ENCODE data around the gene GLIPR1L1.
"Not testable (repeated sequence)": the region's sequence is repeated elsewhere in the genome, so short reads cannot be mapped to it uniquely, and the experiment has no call there.

The GLIPR1L1 gene

GRCh38 chr12:75346215-75346614, 11.7 kb downstream of the GLIPR1L1 start:
- H3K4me3 ChIP-seq (ENCODE audit: low read depth in 1 of 2, low read length in 2 of 2); H3K36me3 ChIP-seq (ENCODE audit: control insufficient read depth in 1 of 2, insufficient read depth in 2 of 2, low read length in 2 of 2); H3K4me1 ChIP-seq (ENCODE audit: control insufficient read depth in 1 of 2, insufficient read depth in 2 of 2, low read length in 2 of 2); H3K27ac ChIP-seq (ENCODE audit: low read depth, low read length); H3K9me3 ChIP-seq (ENCODE audit: control insufficient read depth in 1 of 2, low read length in 2 of 2); H3K9ac ChIP-seq (ENCODE audit: low read depth in 1 of 2, low read length in 2 of 2); H3K27me3 ChIP-seq (ENCODE audit: control insufficient read depth in 1 of 2, insufficient read depth in 2 of 2, low read length in 2 of 2): not testable (repeated sequence)

- no peaks in the 10 kb centered on the region for H3K27me3 ChIP-seq (ENCODE audit: control insufficient read depth in 1 of 2, insufficient read depth in 2 of 2, low read length in 2 of 2)
- H3K9me3 ChIP-seq (ENCODE audit: control insufficient read depth in 1 of 2, low read length in 2 of 2) = no peaks in the 10 kb centered on the region
- H3K36me3 ChIP-seq (ENCODE audit: control insufficient read depth in 1 of 2, insufficient read depth in 2 of 2, low read length in 2 of 2) = no peaks in the 10 kb centered on the region
- no peak overlapping the region for H3K27ac ChIP-seq (ENCODE audit: low read depth, low read length)
- no peak overlapping the region for H3K4me3 ChIP-seq (ENCODE audit: low read depth in 1 of 2, low read length in 2 of 2)
- no peak overlapping the region for H3K9ac ChIP-seq (ENCODE audit: low read depth in 1 of 2, low read length in 2 of 2)
- no peaks in the 10 kb centered on the region for H3K4me1 ChIP-seq (ENCODE audit: control insufficient read depth in 1 of 2, insufficient read depth in 2 of 2, low read length in 2 of 2)
Observed at GRCh38 chr12:75349946-75350345, 15.5 kb downstream of the GLIPR1L1 start.

DNA sequence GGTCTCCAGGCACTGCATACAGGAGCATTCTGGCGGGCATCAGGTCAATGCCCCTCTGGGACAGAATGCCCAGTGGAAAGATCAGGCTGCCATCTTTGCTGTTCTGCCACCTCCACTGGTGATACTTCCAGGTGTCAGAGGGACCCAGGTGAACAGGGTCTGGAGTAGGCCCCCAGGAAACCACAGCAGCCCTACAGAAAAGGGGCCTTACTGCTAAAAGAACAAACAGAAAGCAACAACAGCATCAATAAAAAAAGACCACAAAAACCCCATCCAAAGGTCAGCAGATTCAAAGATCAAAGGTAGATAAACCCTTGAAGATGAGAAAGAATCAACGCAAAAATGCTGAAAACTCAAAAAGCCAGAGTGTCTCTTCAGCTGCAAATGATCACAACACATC, 15.9 kb downstream of the GLIPR1L1 start:
- H3K36me3 ChIP-seq (ENCODE audit: control insufficient read depth in 1 of 2, insufficient read depth in 2 of 2, low read length in 2 of 2) = no peaks in the 10 kb centered on the region
- no peaks in the 10 kb centered on the region for H3K4me1 ChIP-seq (ENCODE audit: control insufficient read depth in 1 of 2, insufficient read depth in 2 of 2, low read length in 2 of 2)
- H3K9me3 ChIP-seq (ENCODE audit: control insufficient read depth in 1 of 2, low read length in 2 of 2) = no peaks in the 10 kb centered on the region
- H3K9ac ChIP-seq (ENCODE audit: low read depth in 1 of 2, low read length in 2 of 2) = no peak overlapping the region
- no peaks in the 10 kb centered on the region for H3K27me3 ChIP-seq (ENCODE audit: control insufficient read depth in 1 of 2, insufficient read depth in 2 of 2, low read length in 2 of 2)
- H3K27ac ChIP-seq (ENCODE audit: low read depth, low read length) = no peak overlapping the region
- H3K4me3 ChIP-seq (ENCODE audit: low read depth in 1 of 2, low read length in 2 of 2) = no peak overlapping the region

GRCh38 chr12:75354011-75354410, 19.5 kb downstream of the GLIPR1L1 start:
- Histone ChIP-seq H3K4me3 (ENCODE audit: low read depth in 1 of 2, low read length in 2 of 2) (no peak overlapping the region), H3K9ac (ENCODE audit: low read depth in 1 of 2, low read length in 2 of 2) (no peak overlapping the region), H3K27me3 (ENCODE audit: control insufficient read depth in 1 of 2, insufficient read depth in 2 of 2, low read length in 2 of 2) (no peaks in the 10 kb centered on the region), H3K4me1 (ENCODE audit: control insufficient read depth in 1 of 2, insufficient read depth in 2 of 2, low read length in 2 of 2) (no peaks in the 10 kb centered on the region), H3K9me3 (ENCODE audit: control insufficient read depth in 1 of 2, low read length in 2 of 2) (no peaks in the 10 kb centered on the region), H3K36me3 (ENCODE audit: control insufficient read depth in 1 of 2, insufficient read depth in 2 of 2, low read length in 2 of 2) (no peaks in the 10 kb centered on the region), H3K27ac (ENCODE audit: low read depth, low read length) (no peak overlapping the region)

DNA sequence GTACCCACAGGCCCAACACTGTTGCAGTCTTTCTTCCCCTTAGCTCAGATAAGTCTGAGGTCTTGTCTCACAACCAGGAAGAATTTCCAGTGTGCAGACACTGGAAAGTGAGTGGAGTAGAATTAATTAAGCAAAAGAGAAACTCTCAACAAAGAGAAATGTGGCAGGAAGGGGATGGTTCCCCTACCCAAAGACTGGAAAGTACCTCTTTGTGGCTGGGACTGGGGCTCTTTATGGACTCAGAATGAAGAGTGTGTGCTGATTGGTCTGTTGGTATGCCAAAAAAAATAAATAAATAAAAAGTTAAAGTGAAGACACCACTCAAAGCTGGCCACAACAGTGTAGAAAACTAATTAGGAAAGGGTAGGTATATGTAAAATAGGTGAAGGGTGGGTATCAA, 26.4 kb downstream of the GLIPR1L1 start:
- Histone ChIP-seq H3K27me3 (ENCODE audit: control insufficient read depth in 1 of 2, insufficient read depth in 2 of 2, low read length in 2 of 2) (no peaks in the 10 kb centered on the region), H3K9me3 (ENCODE audit: control insufficient read depth in 1 of 2, low read length in 2 of 2) (no peaks in the 10 kb centered on the region), H3K9ac (ENCODE audit: low read depth in 1 of 2, low read length in 2 of 2) (no peak overlapping the region), H3K27ac (ENCODE audit: low read depth, low read length) (no peak overlapping the region), H3K4me3 (ENCODE audit: low read depth in 1 of 2, low read length in 2 of 2) (no peak overlapping the region), H3K36me3 (ENCODE audit: control insufficient read depth in 1 of 2, insufficient read depth in 2 of 2, low read length in 2 of 2) (no peaks in the 10 kb centered on the region), H3K4me1 (ENCODE audit: control insufficient read depth in 1 of 2, insufficient read depth in 2 of 2, low read length in 2 of 2) (no peaks in the 10 kb centered on the region)

- Histone ChIP-seq H3K27ac (ENCODE audit: low read depth, low read length) (no peak overlapping the region), H3K9me3 (ENCODE audit: control insufficient read depth in 1 of 2, low read length in 2 of 2) (no peaks in the 10 kb centered on the region), H3K4me1 (ENCODE audit: control insufficient read depth in 1 of 2, insufficient read depth in 2 of 2, low read length in 2 of 2) (no peaks in the 10 kb centered on the region), H3K27me3 (ENCODE audit: control insufficient read depth in 1 of 2, insufficient read depth in 2 of 2, low read length in 2 of 2) (no peaks in the 10 kb centered on the region), H3K4me3 (ENCODE audit: low read depth in 1 of 2, low read length in 2 of 2) (no peak overlapping the region), H3K9ac (ENCODE audit: low read depth in 1 of 2, low read length in 2 of 2) (no peak overlapping the region), H3K36me3 (ENCODE audit: control insufficient read depth in 1 of 2, insufficient read depth in 2 of 2, low read length in 2 of 2) (no peaks in the 10 kb centered on the region)
Observed at GRCh38 chr12:75361408-75361807, 26.9 kb downstream of the GLIPR1L1 start.

- no peak overlapping the region for H3K4me3 ChIP-seq (ENCODE audit: low read depth in 1 of 2, low read length in 2 of 2)
- H3K9ac ChIP-seq (ENCODE audit: low read depth in 1 of 2, low read length in 2 of 2) = no peak overlapping the region
Observed at GRCh38 chr12:75364919-75365318, 30.4 kb downstream of the GLIPR1L1 start.

GRCh38 chr12:75366629-75367028, 32.2 kb downstream of the GLIPR1L1 start:
- H3K36me3 ChIP-seq (ENCODE audit: control insufficient read depth in 1 of 2, insufficient read depth in 2 of 2, low read length in 2 of 2) = no peaks in the 10 kb centered on the region
- H3K27ac ChIP-seq (ENCODE audit: low read depth, low read length) = no peak overlapping the region
- H3K9ac ChIP-seq (ENCODE audit: low read depth in 1 of 2, low read length in 2 of 2) = no peak overlapping the region
- no peaks in the 10 kb centered on the region for H3K27me3 ChIP-seq (ENCODE audit: control insufficient read depth in 1 of 2, insufficient read depth in 2 of 2, low read length in 2 of 2)
- no peak overlapping the region for H3K4me3 ChIP-seq (ENCODE audit: low read depth in 1 of 2, low read length in 2 of 2)
- H3K9me3 ChIP-seq (ENCODE audit: control insufficient read depth in 1 of 2, low read length in 2 of 2) = no peaks in the 10 kb centered on the region
- no peaks in the 10 kb centered on the region for H3K4me1 ChIP-seq (ENCODE audit: control insufficient read depth in 1 of 2, insufficient read depth in 2 of 2, low read length in 2 of 2)

More at GRCh38 chr12:75364919-75365318, 30.4 kb downstream of the GLIPR1L1 start:
- no peaks in the 10 kb centered on the region for H3K36me3 ChIP-seq (ENCODE audit: control insufficient read depth in 1 of 2, insufficient read depth in 2 of 2, low read length in 2 of 2)
- no peaks in the 10 kb centered on the region for H3K4me1 ChIP-seq (ENCODE audit: control insufficient read depth in 1 of 2, insufficient read depth in 2 of 2, low read length in 2 of 2)
- H3K27me3 ChIP-seq (ENCODE audit: control insufficient read depth in 1 of 2, insufficient read depth in 2 of 2, low read length in 2 of 2) = no peaks in the 10 kb centered on the region
- no peaks in the 10 kb centered on the region for H3K9me3 ChIP-seq (ENCODE audit: control insufficient read depth in 1 of 2, low read length in 2 of 2)
- H3K27ac ChIP-seq (ENCODE audit: low read depth, low read length) = no peak overlapping the region

GRCh38 chr12:75374971-75375370, 40.5 kb downstream of the GLIPR1L1 start:
- H3K36me3 ChIP-seq (ENCODE audit: control insufficient read depth in 1 of 2, insufficient read depth in 2 of 2, low read length in 2 of 2) = no peaks in the 10 kb centered on the region
- no peaks in the 10 kb centered on the region for H3K27me3 ChIP-seq (ENCODE audit: control insufficient read depth in 1 of 2, insufficient read depth in 2 of 2, low read length in 2 of 2)

DNA sequence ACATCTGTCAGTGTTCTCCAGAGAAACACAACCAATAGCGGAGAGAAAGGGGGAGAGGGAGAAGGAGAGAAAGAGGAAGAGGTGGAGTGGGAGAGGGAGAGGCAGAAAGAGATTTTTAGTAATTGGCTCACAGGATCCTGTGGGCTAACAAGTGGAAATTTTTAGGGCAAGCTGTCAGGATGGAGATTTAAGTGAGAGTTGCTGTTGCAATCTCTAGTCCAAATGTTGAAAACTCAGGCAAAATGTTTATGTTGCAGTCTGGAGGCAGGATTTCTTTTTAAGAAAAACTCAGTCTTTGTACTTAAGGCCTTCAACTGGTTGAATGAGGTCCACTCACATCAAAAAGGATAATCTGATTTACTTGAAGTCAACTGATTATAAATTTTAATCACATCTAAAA, 43.9 kb downstream of the GLIPR1L1 start:
- H3K36me3 ChIP-seq (ENCODE audit: control insufficient read depth in 1 of 2, insufficient read depth in 2 of 2, low read length in 2 of 2) = no peaks in the 10 kb centered on the region
- no peaks in the 10 kb centered on the region for H3K9me3 ChIP-seq (ENCODE audit: control insufficient read depth in 1 of 2, low read length in 2 of 2)
- H3K27ac ChIP-seq (ENCODE audit: low read depth, low read length) = no peak overlapping the region
- no peak overlapping the region for H3K4me3 ChIP-seq (ENCODE audit: low read depth in 1 of 2, low read length in 2 of 2)
- no peak overlapping the region for H3K9ac ChIP-seq (ENCODE audit: low read depth in 1 of 2, low read length in 2 of 2)
- H3K4me1 ChIP-seq (ENCODE audit: control insufficient read depth in 1 of 2, insufficient read depth in 2 of 2, low read length in 2 of 2) = no peaks in the 10 kb centered on the region
- H3K27me3 ChIP-seq (ENCODE audit: control insufficient read depth in 1 of 2, insufficient read depth in 2 of 2, low read length in 2 of 2) = no peaks in the 10 kb centered on the region

More at GRCh38 chr12:75374971-75375370, 40.5 kb downstream of the GLIPR1L1 start:
- Histone ChIP-seq H3K4me1 (ENCODE audit: control insufficient read depth in 1 of 2, insufficient read depth in 2 of 2, low read length in 2 of 2) (no peaks in the 10 kb centered on the region), H3K4me3 (ENCODE audit: low read depth in 1 of 2, low read length in 2 of 2) (no peak overlapping the region), H3K27ac (ENCODE audit: low read depth, low read length) (no peak overlapping the region), H3K9me3 (ENCODE audit: control insufficient read depth in 1 of 2, low read length in 2 of 2) (no peaks in the 10 kb centered on the region), H3K9ac (ENCODE audit: low read depth in 1 of 2, low read length in 2 of 2) (no peak overlapping the region)

DNA sequence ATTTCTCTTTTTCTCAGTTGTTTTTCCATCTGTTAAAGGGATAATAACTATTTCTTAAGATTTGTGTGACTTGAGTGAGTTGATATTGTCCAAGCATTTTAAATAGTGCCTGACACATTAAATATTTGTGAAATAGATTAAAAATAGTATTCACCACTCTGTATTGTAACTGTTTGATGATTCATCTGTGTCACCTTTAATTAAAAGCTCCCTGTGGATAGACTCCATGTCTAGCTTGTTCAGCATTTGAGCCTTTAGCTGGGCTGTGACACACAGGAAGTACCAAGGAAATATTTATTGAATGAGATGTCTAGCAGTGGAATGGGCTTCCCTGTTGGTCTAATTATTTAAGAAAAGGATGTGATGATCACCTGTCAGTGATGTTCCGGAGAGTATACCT, 54.6 kb downstream of the GLIPR1L1 start:
- Histone ChIP-seq H3K27ac (ENCODE audit: low read depth, low read length) (no peak overlapping the region), H3K4me3 (ENCODE audit: low read depth in 1 of 2, low read length in 2 of 2) (peak overlapping the region in 1 of 2 donors; percentile 87), H3K9me3 (ENCODE audit: control insufficient read depth in 1 of 2, low read length in 2 of 2) (no peaks in the 10 kb centered on the region)

More for the DNA sequence above, 54.6 kb downstream of the GLIPR1L1 start:
- Histone ChIP-seq H3K36me3 (ENCODE audit: control insufficient read depth in 1 of 2, insufficient read depth in 2 of 2, low read length in 2 of 2) (no peaks in the 10 kb centered on the region), H3K9ac (ENCODE audit: low read depth in 1 of 2, low read length in 2 of 2) (peak overlapping the region in 1 of 2 donors; percentile 93), H3K27me3 (ENCODE audit: control insufficient read depth in 1 of 2, insufficient read depth in 2 of 2, low read length in 2 of 2) (no peaks in the 10 kb centered on the region), H3K4me1 (ENCODE audit: control insufficient read depth in 1 of 2, insufficient read depth in 2 of 2, low read length in 2 of 2) (peaks cover 12 to 14% of the 10 kb centered on the region in 2 donors)
